OCI-LY7 (cell line): ENCODE data around the gene PRODH2. TPM values are rescaled to one million over a fixed set of nuclear protein-coding genes. Genes with fewer than 3 reads are reported as not detected.
"Not testable (repeated sequence)": the region's sequence is repeated elsewhere in the genome, so short reads cannot be mapped to it uniquely, and the experiment has no call there.

ENCODE experiments used
- BruUV-seq: library from RNA; stranded (reverse); fragments of 400-500 nt; replicated peaks from 2 replicates; lab custom pipeline; 2021; lab: Mats Ljungman, UMichigan
- CTCF ChIA-PET: fragments of 300-600 bp; sonication (Branson Sonifier 250); formaldehyde crosslinking; loops from one replicate; lab custom pipeline; 2022; ENCODE audit warnings: antibody characterized with exemption; ENCODE audit not compliant: unreplicated experiment; lab: Charles Lee
- POLR2A ChIA-PET: fragments of 300-600 bp; sonication (Branson Sonifier 250); formaldehyde crosslinking; loops from one replicate; lab custom pipeline; 2022; ENCODE audit warnings: antibody characterized with exemption; lab: Charles Lee
- DNase-seq: peaks from one replicate; pipeline ENCODE4 v3.0.0-alpha.2; 2015; ENCODE audit warnings: low spot score
- H2AFZ ChIP-seq: fragments of 200-600 bp; sonication (generic), shearing (Covaris generic); 2 replicates; pipeline ENCODE4 v1.6.1; 2014; ENCODE audit warnings: mild to moderate bottlenecking, antibody characterized with exemption, low read length, moderate library complexity
- H3K27ac ChIP-seq: fragments of 200-600 bp; sonication (generic); 2 replicates; pipeline ENCODE4 v1.5.1; 2014; ENCODE audit warnings: mixed run types, low read depth, mild to moderate bottlenecking, moderate library complexity, low read length, inconsistent platforms; ENCODE audit not compliant: poor library complexity, severe bottlenecking
- H3K36me3 ChIP-seq: fragments of 200-600 bp; sonication (generic); 2 replicates; pipeline ENCODE4 v1.6.1; 2014; ENCODE audit warnings: mild to moderate bottlenecking, antibody characterized with exemption, low read length, moderate library complexity, mixed read lengths; ENCODE audit not compliant: insufficient read depth
- H3K4me1 ChIP-seq: fragments of 200-600 bp; sonication (generic); 2 replicates; pipeline ENCODE4 v1.5.1; 2014; ENCODE audit warnings: mild to moderate bottlenecking, low read length; ENCODE audit not compliant: insufficient read depth, poor library complexity, severe bottlenecking
- H3K4me2 ChIP-seq: fragments of 200-600 bp; sonication (generic); 2 replicates; pipeline ENCODE4 v1.6.1; 2014; ENCODE audit warnings: mild to moderate bottlenecking, low read length
- H3K4me3 ChIP-seq: fragments of 200-600 bp; sonication (generic); 2 replicates; pipeline ENCODE4 v1.5.1; 2014; ENCODE audit warnings: mild to moderate bottlenecking, low read depth, low read length; ENCODE audit not compliant: poor library complexity, severe bottlenecking
- H3K79me2 ChIP-seq: fragments of 200-600 bp; sonication (generic); 2 replicates; pipeline ENCODE4 v1.6.1; 2016; ENCODE audit warnings: low read depth, mild to moderate bottlenecking, low read length, moderate library complexity, mixed read lengths; ENCODE audit not compliant: insufficient read depth
- H3K9me2 ChIP-seq: fragments of 200-600 bp; sonication (generic); 2 replicates; pipeline ENCODE4 v1.6.1; 2016; ENCODE audit warnings: mild to moderate bottlenecking, low read length, mixed read lengths; ENCODE audit not compliant: insufficient read depth
- H3K9me3 ChIP-seq: fragments of 200-600 bp; sonication (generic); 2 replicates; pipeline ENCODE4 v1.6.1; 2014; ENCODE audit warnings: mild to moderate bottlenecking, mixed run types, low read length, mixed read lengths
- H4K20me1 ChIP-seq: fragments of 200-600 bp; sonication (generic); 2 replicates; pipeline ENCODE4 v1.6.1; 2014; ENCODE audit warnings: mild to moderate bottlenecking, antibody characterized with exemption, low read length, moderate library complexity, mixed read lengths; ENCODE audit not compliant: insufficient read depth
- EZH2phosphoT487 ChIP-seq: fragments of 200-600 bp; sonication (generic); IDR thresholded peaks from 2 replicates; pipeline ENCODE4 v1.6.1; 2018; ENCODE audit warnings: low read depth, borderline replicate concordance, mild to moderate bottlenecking, mixed run types, antibody characterized with exemption, low read length, moderate library complexity, mixed read lengths
- intact Hi-C: fragments of 100-400 bp; cut with micrococcal nuclease; formaldehyde crosslinking; loops from one replicate; pipeline ENCODE4 v1.10.0; 2022; ENCODE audit not compliant: unreplicated experiment
- total RNA-seq, 2 experiments: library from RNA; depleted of rRNA in 1 of 2; stranded (reverse); fragments of >200 nt in 1 of 2; shearing (Covaris generic) in 1 of 2; gene quantifications; 2 replicates each; pipeline ENCODE4 v1.2.3, GENCODE V29; 2014 to 2022
- TF ChIP-seq, protein P1 (sequence below): fragments of 200-600 bp; sonication (generic); conservative IDR thresholded peaks from 2 replicates; pipeline ENCODE4 v1.5.1; 2014; ENCODE audit warnings: mild to moderate bottlenecking, antibody characterized with exemption, low read length, moderate library complexity, mixed read lengths

The PRODH2 gene
- total RNA-seq, 2 experiments from 2014 or later: not detected

DNA sequence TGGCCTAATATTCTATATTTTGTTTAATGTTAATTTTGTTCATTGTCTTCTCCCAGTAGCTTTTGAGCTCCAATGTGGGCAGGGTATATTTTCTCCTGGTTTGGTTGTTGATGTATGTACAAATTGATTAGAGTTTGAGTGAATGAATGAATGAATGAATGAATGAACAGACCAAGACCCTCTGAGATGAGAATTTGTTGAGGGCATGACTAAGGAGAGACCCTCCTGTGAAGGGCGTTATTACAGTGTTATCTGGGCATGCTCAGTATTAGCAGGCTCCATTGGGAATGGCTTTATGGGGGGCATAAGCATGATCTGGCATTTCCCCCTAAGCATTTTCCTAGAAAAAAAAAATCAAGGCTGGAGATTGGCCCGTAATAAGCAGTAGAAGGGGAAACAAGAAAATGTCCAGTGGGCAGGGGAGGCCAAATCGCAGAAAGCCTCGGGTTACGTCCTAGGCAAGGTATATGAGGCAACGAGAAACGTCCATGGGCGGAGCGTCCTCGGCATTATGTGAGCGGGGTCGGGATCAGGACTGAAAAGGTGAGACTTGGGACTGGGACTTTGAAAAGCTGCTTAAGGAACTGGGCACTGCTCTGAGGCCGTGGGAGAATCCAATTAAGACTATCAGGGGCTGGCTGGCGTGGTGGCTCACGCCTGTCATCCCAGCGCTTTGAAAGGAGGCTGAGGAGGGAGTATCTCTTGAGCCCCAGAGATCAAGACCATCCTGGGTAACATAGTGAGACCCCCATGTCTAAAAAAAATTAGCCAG, 38.2 kb downstream of the PRODH2 start:
- Histone ChIP-seq H3K79me2 (no peaks in the 10 kb centered on the region), H3K4me2 (peak overlapping the region; percentile 59), H3K27ac (no peak overlapping the region), H3K4me1 (peaks cover 19% of the 10 kb centered on the region), H2AFZ (peak overlapping the region; percentile 11; the same call in 1 of the 2 replicates), H3K36me3 (no peaks in the 10 kb centered on the region), H4K20me1 (no peaks in the 10 kb centered on the region), H3K9me3 (no peaks in the 10 kb centered on the region), H3K9me2 (no peaks in the 10 kb centered on the region), H3K4me3 (peak overlapping the region; percentile 80)
- ChIA-PET POLR2A (no interaction called here), CTCF (no interaction called here)
- no TSS peak for BruUV-seq
- no peak for TF ChIP-seq EZH2phosphoT487
- TF ChIP-seq, protein P1, sequence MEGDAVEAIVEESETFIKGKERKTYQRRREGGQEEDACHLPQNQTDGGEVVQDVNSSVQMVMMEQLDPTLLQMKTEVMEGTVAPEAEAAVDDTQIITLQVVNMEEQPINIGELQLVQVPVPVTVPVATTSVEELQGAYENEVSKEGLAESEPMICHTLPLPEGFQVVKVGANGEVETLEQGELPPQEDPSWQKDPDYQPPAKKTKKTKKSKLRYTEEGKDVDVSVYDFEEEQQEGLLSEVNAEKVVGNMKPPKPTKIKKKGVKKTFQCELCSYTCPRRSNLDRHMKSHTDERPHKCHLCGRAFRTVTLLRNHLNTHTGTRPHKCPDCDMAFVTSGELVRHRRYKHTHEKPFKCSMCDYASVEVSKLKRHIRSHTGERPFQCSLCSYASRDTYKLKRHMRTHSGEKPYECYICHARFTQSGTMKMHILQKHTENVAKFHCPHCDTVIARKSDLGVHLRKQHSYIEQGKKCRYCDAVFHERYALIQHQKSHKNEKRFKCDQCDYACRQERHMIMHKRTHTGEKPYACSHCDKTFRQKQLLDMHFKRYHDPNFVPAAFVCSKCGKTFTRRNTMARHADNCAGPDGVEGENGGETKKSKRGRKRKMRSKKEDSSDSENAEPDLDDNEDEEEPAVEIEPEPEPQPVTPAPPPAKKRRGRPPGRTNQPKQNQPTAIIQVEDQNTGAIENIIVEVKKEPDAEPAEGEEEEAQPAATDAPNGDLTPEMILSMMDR: no peak
- intact Hi-C loops: loop anchor here (1.0 kb wide), 2 partner anchors 26 to 34 kb away; partner anchors contain the start of gene LIN37
- DNase-seq: no peak

DNA sequence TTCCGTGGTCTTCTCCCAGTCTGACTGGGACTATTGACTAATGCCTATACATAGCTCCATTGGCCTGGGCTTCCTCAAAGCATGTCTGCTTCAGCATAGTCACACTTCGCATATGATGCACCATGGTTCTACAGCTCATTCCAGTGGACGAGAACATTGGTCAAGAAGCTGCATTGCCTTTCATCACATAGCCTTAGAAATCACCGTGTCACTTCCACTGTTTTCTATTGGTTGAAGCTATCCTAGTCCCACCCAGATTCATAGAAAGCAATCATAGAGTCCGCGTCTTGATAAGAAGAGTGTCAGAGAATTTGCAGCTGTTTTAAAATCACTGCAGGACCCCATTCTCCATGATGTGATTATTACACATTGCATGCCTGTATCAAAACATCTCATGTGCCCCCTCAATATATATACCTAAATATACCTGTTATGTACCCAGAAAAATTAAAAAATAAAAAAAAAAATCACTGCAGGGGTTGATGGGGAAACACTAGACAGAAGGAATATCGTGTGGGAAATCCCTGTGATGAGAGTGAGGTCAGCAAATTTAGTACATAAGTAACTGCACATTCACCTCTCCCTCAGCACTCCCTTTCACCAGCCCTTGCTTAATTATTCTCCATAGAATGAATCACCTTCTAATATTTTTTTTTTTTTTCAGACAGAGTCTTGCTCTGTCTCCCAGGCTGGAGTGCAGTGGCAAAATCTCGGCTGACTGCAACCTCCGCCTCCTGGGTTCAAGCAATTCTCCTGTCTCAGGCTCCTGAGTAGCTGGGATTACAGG, 39.4 kb downstream of the PRODH2 start:
- CTCF ChIA-PET: no interaction called here
- H4K20me1 ChIP-seq: no peaks in the 10 kb centered on the region
- H3K36me3 ChIP-seq: peaks cover 9% of the 10 kb centered on the region; the same call in 1 of the 2 replicates
- intact Hi-C loops: no loop called here
- BruUV-seq: no TSS peak
- H3K4me3 ChIP-seq: no peak overlapping the region
- TF ChIP-seq EZH2phosphoT487: no peak
- TF ChIP-seq, protein P1: no peak
- no peak for DNase-seq
- H3K4me2 ChIP-seq: no peak overlapping the region
- H3K9me3 ChIP-seq: no peaks in the 10 kb centered on the region
- POLR2A ChIA-PET: interaction anchor here (0.6 to 0.7 kb wide), 2 partner anchors 125 to 129 kb away, joined by 3 to 4 read pairs; no protein-coding TSS in a partner anchor
- no peaks in the 10 kb centered on the region for H3K9me2 ChIP-seq
- no peak overlapping the region for H3K27ac ChIP-seq
- H3K79me2 ChIP-seq: no peaks in the 10 kb centered on the region
- H2AFZ ChIP-seq: no peak overlapping the region
- H3K4me1 ChIP-seq: peaks cover 19% of the 10 kb centered on the region

DNA sequence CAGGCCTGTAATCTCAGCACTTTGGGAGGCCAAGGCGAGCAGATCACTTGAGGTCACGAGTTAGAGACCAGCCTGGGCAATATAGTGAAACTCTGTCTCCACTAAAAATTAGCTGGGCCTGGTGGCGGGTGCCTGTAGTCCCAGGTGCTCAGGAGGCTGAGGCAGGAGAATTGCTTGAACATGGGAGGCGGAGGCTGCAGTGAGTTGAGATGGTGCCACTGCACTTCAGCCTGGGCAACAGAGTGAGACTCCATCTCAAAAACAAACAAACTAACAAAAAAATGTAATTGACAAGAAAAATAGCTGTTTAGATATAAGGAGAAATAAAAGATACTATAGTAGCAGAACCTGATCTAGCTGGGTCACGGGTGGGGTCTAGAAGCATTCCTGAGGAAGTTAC, 40.3 kb downstream of the PRODH2 start:
- H3K27ac ChIP-seq: not testable (repeated sequence)

More for the DNA sequence above, 40.3 kb downstream of the PRODH2 start:
- H2AFZ ChIP-seq, CTCF ChIA-PET, H3K4me3 ChIP-seq, H3K9me3 ChIP-seq, intact Hi-C loops, H4K20me1 ChIP-seq, DNase-seq, H3K79me2 ChIP-seq, BruUV-seq, H3K9me2 ChIP-seq, H3K4me2 ChIP-seq: not testable (repeated sequence)
- POLR2A ChIA-PET: interaction anchor here (1.5 kb wide), 1 partner anchor 24 kb away, joined by 3 read pairs; the partner anchor contains the start of gene LIN37
- peaks cover 19% of the 10 kb centered on the region for H3K4me1 ChIP-seq
- peaks cover 16% of the 10 kb centered on the region; the same call in 1 of the 2 replicates for H3K36me3 ChIP-seq
